Natural killer cell (primary cell): ENCODE results near the gene STRN3. TPM values are rescaled to one million over a fixed set of nuclear protein-coding genes. Genes with fewer than 3 reads are reported as not detected.

Experiments
- ATAC-seq, 3 donors: fragments of 150-1000 bp in 2 of 3; fragments of 200-7000 bp in 1 of 3; cut with Tn5 transposase; 1 replicate in 1 of 3; 2 replicates in 2 of 3; pipeline ENCODE4 v1.10.0; 2021; ENCODE audit warnings: mild to moderate bottlenecking in 2 of 3, moderate library complexity in 2 of 3
- DNase-seq, 2 donors: peaks; one replicate each; pipeline versions ENCODE4 v3.0.0 to v3.0.0-alpha.2; 2013 to 2021; ENCODE audit warnings: mixed read lengths in 1 of 2
- H3K27ac ChIP-seq: one replicate; pipeline ENCODE4 v1.5.1; 2013; ENCODE audit warnings: mild to moderate bottlenecking, low read length
- H3K27me3 ChIP-seq: one replicate; pipeline ENCODE4 v1.6.1; 2013; ENCODE audit warnings: low read length; ENCODE audit not compliant: control insufficient read depth, insufficient read depth
- H3K36me3 ChIP-seq: one replicate; pipeline ENCODE4 v1.6.1; 2013; ENCODE audit warnings: low read length; ENCODE audit not compliant: control insufficient read depth, insufficient read depth
- H3K4me1 ChIP-seq: one replicate; pipeline ENCODE4 v1.6.1; 2013; ENCODE audit warnings: low read length; ENCODE audit not compliant: control insufficient read depth, insufficient read depth
- H3K4me3 ChIP-seq: one replicate; pipeline ENCODE4 v1.5.1; 2013; ENCODE audit warnings: low read length
- H3K9me3 ChIP-seq: one replicate; pipeline ENCODE4 v1.6.1; 2013; ENCODE audit warnings: low read length; ENCODE audit not compliant: control insufficient read depth, insufficient read depth
- H3K27ac Mint-ChIP-seq, 2 donors: one replicate each; pipeline ENCODE4 v1.8.0; 2022; ENCODE audit warnings: mild to moderate bottlenecking in 2 of 2, mixed read lengths in 2 of 2, moderate library complexity in 1 of 2
- H3K27me3 Mint-ChIP-seq, 2 donors: one replicate each; pipeline ENCODE4 v1.8.0; 2022; ENCODE audit warnings: low read depth in 2 of 2, mixed read lengths in 2 of 2
- H3K36me3 Mint-ChIP-seq: one replicate; pipeline ENCODE4 v1.8.0; 2022; ENCODE audit warnings: mixed read lengths
- H3K4me1 Mint-ChIP-seq, 2 donors: one replicate each; pipeline ENCODE4 v1.8.0; 2022; ENCODE audit warnings: mixed read lengths in 2 of 2
- H3K4me3 Mint-ChIP-seq: one replicate; pipeline ENCODE4 v1.8.0; 2022; ENCODE audit warnings: mild to moderate bottlenecking, moderate library complexity, mixed read lengths
- H3K9me3 Mint-ChIP-seq, 2 donors: one replicate each; pipeline ENCODE4 v1.8.0; 2022; ENCODE audit warnings: mixed read lengths in 2 of 2
- WGBS: methylation state at CpG from one replicate; pipeline ENCODE4 v1.1.7; 2013; ENCODE audit warnings: missing lambda C conversion rate; ENCODE audit not compliant: insufficient coverage; 5-methylcytosine and 5-hydroxymethylcytosine counted together
- intact Hi-C: fragments of 100-400 bp; cut with micrococcal nuclease; formaldehyde crosslinking; loops from one replicate; pipeline ENCODE4 v1.14.2; 2022
- total RNA-seq, 4 donors: library from RNA; stranded (reverse); fragments of 120-200 nt in 1 of 4; gene quantifications; one replicate each; pipeline versions ENCODE4 v1.2.3 to v1.2.4, GENCODE V29; 2013 to 2022
- TF ChIP-seq, protein P1 (sequence below): fragments of 200-600 bp; IDR thresholded peaks from one replicate; pipeline ENCODE4 v1.8.0; 2022; ENCODE audit warnings: antibody characterized with exemption

Gene STRN3
- total RNA-seq, 3 donors from 2014 or later (not counting 1 experiment from before 2014, with no cell fraction given): 19.5 to 34.2 (median 31.1) TPM

DNA sequence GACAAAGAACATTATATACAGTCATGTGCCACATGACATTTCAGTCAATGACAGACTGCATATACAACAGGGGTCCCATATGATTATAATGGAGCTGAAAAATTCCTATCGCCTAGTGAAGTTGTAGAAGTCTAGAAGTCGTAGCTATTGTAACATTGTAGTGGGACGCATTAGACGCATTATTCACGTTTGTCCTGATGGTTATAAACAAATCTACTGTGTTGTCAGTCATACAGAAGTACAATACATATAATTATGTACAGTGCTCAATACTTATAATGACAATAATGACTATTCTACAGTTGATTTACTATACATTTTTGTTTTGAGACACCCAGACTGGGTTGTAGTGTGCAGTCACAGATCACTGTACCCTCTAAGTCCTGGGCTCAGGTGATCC is 64.8 kb downstream of the STRN3 start:
- Histone ChIP-seq H3K4me1 (no peaks in the 10 kb centered on the region), H3K27me3 (no peaks in the 10 kb centered on the region), H3K9me3 (peaks cover 6% of the 10 kb centered on the region), H3K4me3 (no peak overlapping the region), H3K36me3 (no peaks in the 10 kb centered on the region), H3K27ac (no peak overlapping the region)
- Mint-ChIP-seq H3K27ac (no peak overlapping the region), H3K27me3 (no peaks in the 10 kb centered on the region), H3K4me1 (peaks cover 31 to 59% of the 10 kb centered on the region in 2 donors), H3K4me3 (no peak overlapping the region), H3K36me3 (no peaks in the 10 kb centered on the region), H3K9me3 (no peaks in the 10 kb centered on the region)
- intact Hi-C loops: no loop called here
- TF ChIP-seq, protein P1, sequence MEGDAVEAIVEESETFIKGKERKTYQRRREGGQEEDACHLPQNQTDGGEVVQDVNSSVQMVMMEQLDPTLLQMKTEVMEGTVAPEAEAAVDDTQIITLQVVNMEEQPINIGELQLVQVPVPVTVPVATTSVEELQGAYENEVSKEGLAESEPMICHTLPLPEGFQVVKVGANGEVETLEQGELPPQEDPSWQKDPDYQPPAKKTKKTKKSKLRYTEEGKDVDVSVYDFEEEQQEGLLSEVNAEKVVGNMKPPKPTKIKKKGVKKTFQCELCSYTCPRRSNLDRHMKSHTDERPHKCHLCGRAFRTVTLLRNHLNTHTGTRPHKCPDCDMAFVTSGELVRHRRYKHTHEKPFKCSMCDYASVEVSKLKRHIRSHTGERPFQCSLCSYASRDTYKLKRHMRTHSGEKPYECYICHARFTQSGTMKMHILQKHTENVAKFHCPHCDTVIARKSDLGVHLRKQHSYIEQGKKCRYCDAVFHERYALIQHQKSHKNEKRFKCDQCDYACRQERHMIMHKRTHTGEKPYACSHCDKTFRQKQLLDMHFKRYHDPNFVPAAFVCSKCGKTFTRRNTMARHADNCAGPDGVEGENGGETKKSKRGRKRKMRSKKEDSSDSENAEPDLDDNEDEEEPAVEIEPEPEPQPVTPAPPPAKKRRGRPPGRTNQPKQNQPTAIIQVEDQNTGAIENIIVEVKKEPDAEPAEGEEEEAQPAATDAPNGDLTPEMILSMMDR: no peak
- no peak for ATAC-seq
- DNase-seq: no peak
- WGBS: 93% methylated on average over 5 of the region's 5 CpGs

DNA sequence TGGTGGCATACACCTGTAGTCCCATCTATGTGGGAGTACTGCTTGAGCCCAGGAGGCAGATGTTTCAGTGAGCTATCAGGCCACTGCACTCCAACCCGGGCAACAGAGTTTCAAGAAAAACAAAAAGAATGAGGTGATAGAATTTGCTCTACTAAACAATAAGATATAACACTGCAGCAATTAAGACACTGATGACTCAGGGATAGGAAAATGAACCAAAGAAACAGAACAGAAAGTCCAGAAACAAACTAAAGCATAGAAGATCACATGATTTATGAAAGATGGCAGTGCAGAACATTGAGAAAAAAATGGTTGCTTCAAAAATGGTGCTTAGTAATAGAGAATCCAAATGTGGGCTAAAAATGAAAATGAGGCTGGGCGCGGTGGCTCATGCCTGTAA is 66.0 kb downstream of the STRN3 start:
- intact Hi-C loops: no loop called here
- DNase-seq (no peak), ATAC-seq (no peak)
- H3K36me3 Mint-ChIP-seq: no peaks in the 10 kb centered on the region
- H3K36me3 ChIP-seq: peaks cover 2% of the 10 kb centered on the region
- H3K27me3 Mint-ChIP-seq: no peaks in the 10 kb centered on the region
- no peaks in the 10 kb centered on the region for H3K9me3 Mint-ChIP-seq
- no peak overlapping the region for H3K4me3 Mint-ChIP-seq
- no peak overlapping the region for H3K27ac ChIP-seq
- H3K4me1 Mint-ChIP-seq: peaks cover 26 to 50% of the 10 kb centered on the region in 2 donors
- H3K9me3 ChIP-seq: no peaks in the 10 kb centered on the region
- H3K4me3 ChIP-seq: no peak overlapping the region
- no peaks in the 10 kb centered on the region for H3K27me3 ChIP-seq
- H3K4me1 ChIP-seq: no peaks in the 10 kb centered on the region
- H3K27ac Mint-ChIP-seq: no peak overlapping the region
- TF ChIP-seq, protein P1: no peak
- no CpG with 5 or more reads among the region's 3 CpGs for WGBS

DNA sequence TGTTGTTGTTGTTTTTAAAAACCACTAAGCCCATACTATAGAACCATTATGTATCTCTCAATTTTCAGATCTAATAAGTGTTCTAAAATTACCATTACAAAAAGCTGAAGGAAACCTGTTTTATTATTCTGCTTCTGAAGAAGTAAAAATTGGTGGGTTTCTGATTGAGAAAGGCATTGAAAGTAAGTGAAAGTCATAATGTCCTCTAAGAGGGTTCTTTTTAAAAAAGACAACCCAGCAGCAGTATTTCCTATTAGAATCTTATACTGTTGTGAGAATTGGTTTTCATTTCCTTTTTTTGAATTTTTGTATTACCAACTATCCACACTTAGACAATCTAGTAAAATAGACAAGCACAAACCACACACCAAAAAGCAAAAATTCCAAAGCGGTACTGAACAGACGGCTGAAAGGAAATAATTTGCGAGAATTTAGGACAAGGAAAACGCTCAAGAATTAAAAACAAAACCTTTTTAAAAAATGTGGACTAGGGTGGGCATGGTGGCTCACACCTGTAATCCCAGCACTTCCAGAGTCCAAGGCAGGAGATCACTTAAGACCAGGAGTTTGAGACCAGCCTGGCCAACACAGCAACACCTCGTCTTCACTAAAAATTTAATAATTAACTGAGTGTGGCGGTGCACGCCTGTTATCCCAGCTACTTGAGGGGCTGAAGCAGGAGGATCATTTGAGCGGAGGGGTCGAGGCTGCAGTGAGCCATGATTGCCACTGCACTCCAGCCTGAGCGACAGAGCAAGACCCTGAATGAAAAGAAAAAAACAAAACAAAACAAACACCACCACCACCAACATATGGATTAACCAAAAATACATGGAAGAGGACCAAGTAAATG is 67.4 kb downstream of the STRN3 start:
- no peak overlapping the region for H3K4me3 Mint-ChIP-seq

More for the DNA sequence above, 67.4 kb downstream of the STRN3 start:
- 95% methylated on average over 9 of the region's 10 CpGs for WGBS
- Mint-ChIP-seq H3K4me1 (peaks cover 26 to 36% of the 10 kb centered on the region in 2 donors), H3K36me3 (no peaks in the 10 kb centered on the region), H3K9me3 (no peaks in the 10 kb centered on the region), H3K27ac (no peak overlapping the region), H3K27me3 (no peaks in the 10 kb centered on the region)
- DNase-seq (no peak), ATAC-seq (no peak)
- Histone ChIP-seq H3K27me3 (no peaks in the 10 kb centered on the region), H3K27ac (no peak overlapping the region), H3K9me3 (no peaks in the 10 kb centered on the region), H3K4me1 (no peaks in the 10 kb centered on the region), H3K36me3 (peaks cover 6% of the 10 kb centered on the region), H3K4me3 (no peak overlapping the region)
- intact Hi-C loops: no loop called here
- TF ChIP-seq, protein P1: no peak
